Smooth muscle cell (in vitro differentiated cells): ENCODE measurements around the gene MND1. TPM values are rescaled to one million over a fixed set of nuclear protein-coding genes. Genes with fewer than 3 reads are reported as not detected.
"Not testable (repeated sequence)": the region's sequence is repeated elsewhere in the genome, so short reads cannot be mapped to it uniquely, and the experiment has no call there.

Experiments used
- DNase-seq: peaks from one replicate; lab custom pipeline; 2025; ENCODE audit not compliant: unreplicated experiment; lab: John Stamatoyannopoulos, UW
- H2AFZ ChIP-seq: fragments of 200-600 bp; sonication (generic); 2 replicates; pipeline ENCODE4 v1.6.0; 2016; ENCODE audit warnings: antibody characterized with exemption, low read depth, mild to moderate bottlenecking
- H3F3A ChIP-seq: fragments of 200-600 bp; sonication (generic); 2 replicates; pipeline ENCODE4 v1.6.0; 2017; ENCODE audit warnings: antibody characterized with exemption, low read depth
- H3K27ac ChIP-seq: fragments of 200-600 bp; sonication (generic); 2 replicates; pipeline ENCODE4 v1.5.1; 2016; ENCODE audit warnings: low read depth, mild to moderate bottlenecking
- H3K27me3 ChIP-seq: fragments of 200-600 bp; sonication (generic); 2 replicates; pipeline ENCODE4 v1.6.1; 2016; ENCODE audit warnings: low read depth, mild to moderate bottlenecking
- H3K36me3 ChIP-seq: fragments of 200-600 bp; sonication (generic); 2 replicates; pipeline ENCODE4 v1.5.1; 2016; ENCODE audit warnings: low read depth
- H3K4me1 ChIP-seq: fragments of 200-600 bp; sonication (generic); 2 replicates; pipeline ENCODE4 v1.5.1; 2016; ENCODE audit warnings: low read depth
- H3K4me2 ChIP-seq: fragments of 200-600 bp; sonication (generic); 2 replicates; pipeline ENCODE4 v1.6.0; 2016; ENCODE audit warnings: mild to moderate bottlenecking
- H3K4me3 ChIP-seq: fragments of 200-600 bp; sonication (generic); 2 replicates; pipeline ENCODE4 v1.5.1; 2016; ENCODE audit warnings: mild to moderate bottlenecking
- H3K79me2 ChIP-seq: fragments of 200-600 bp; sonication (generic); 2 replicates; pipeline ENCODE4 v1.6.0; 2016; ENCODE audit warnings: low read depth, mild to moderate bottlenecking
- H3K9ac ChIP-seq: fragments of 200-600 bp; sonication (generic); 2 replicates; pipeline ENCODE4 v1.6.0; 2016; ENCODE audit warnings: low read depth
- H3K9me3 ChIP-seq: fragments of 200-600 bp; sonication (generic); replicated peaks from 2 replicates; pipeline ENCODE4 v1.5.1; 2016; ENCODE audit warnings: low read depth
- H4K20me1 ChIP-seq: fragments of 200-600 bp; sonication (generic); 2 replicates; pipeline ENCODE4 v1.6.0; 2016; ENCODE audit warnings: low read depth
- CTCF ChIP-seq: fragments of 200-600 bp; sonication (generic); IDR thresholded peaks from 2 replicates; pipeline ENCODE4 v1.5.1; 2017; ENCODE audit warnings: borderline replicate concordance, mild to moderate bottlenecking, antibody characterized with exemption; ENCODE audit not compliant: insufficient read depth, poor library complexity, severe bottlenecking
- WGBS: methylation state at CpG from one replicate; pipeline ENCODE4 v1.1.7; 2016; ENCODE audit warnings: low lambda C conversion rate; 5-methylcytosine and 5-hydroxymethylcytosine counted together
- polyA plus RNA-seq: library from polyadenylated mRNA; unstranded; fragments of >200 nt; fragmentation: Nextera tagmentation; extraction: Ambion mirVana; gene quantifications from 2 replicates; pipeline ENCODE4 v1.2.1, GENCODE V29; 2016
- total RNA-seq: library from RNA; depleted of rRNA; stranded (reverse); fragments of >200 nt; gene quantifications from 2 replicates; pipeline ENCODE4 v1.2.3, GENCODE V29; 2014

The MND1 gene
- total and polyA plus RNA-seq, 2 experiments from 2014 or later: 1.7 to 3.1 TPM

DNA sequence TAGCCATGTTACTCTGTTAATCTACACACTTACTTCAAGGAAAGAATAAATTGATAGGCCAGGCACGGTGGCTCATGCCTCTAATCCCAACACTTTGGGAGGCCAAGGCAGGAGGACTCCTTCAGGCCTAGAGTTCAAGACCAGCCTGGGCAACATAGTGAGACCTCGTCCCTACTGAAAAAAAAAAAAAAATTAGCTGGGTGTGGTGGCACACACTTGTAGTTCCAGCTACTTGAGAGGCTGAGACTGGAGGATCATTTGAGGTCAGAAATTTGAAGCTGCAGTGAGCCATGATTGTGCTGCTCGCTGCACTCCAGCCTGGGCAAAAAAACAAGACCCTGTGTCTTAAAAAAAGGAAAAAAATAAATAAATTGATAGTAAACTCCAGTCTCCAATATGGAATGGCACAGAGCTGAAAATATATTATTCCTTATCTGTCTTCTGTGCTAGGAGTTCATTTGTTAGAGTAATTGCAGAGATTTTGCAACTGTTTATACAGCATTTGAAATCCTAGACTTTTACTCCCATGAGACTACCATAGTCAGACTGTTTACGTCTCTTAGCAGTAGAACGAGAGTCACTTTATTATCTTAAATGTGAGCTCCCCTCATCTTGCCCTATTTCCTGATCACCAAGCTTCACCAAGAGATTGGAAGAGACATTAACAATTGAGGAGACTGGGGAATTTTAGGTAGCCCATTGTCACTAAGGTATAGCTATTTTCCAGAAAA, 102.9 kb downstream of the MND1 start:
- no peak for TF ChIP-seq CTCF
- no peak overlapping the region for H3K9ac ChIP-seq
- no peaks in the 10 kb centered on the region for H3K36me3 ChIP-seq
- H3K4me1 ChIP-seq: peaks cover 3% of the 10 kb centered on the region
- H3K27ac ChIP-seq: peak overlapping the region; percentile 47
- H3K4me2 ChIP-seq: peak overlapping the region; percentile 79
- H3K4me3 ChIP-seq: peak overlapping the region; percentile 29
- H3K9me3 ChIP-seq: no peaks in the 10 kb centered on the region
- no peaks in the 10 kb centered on the region for H4K20me1 ChIP-seq
- H3K79me2 ChIP-seq: no peaks in the 10 kb centered on the region
- DNase-seq: no peak
- peaks cover 7% of the 10 kb centered on the region for H3F3A ChIP-seq
- H2AFZ ChIP-seq: peak overlapping the region; percentile 44
- H3K27me3 ChIP-seq: no peaks in the 10 kb centered on the region
- 67% methylated on average over 5 of the region's 5 CpGs for WGBS

GRCh38 chr4:153448003-153448731, 103.7 kb downstream of the MND1 start:
- Histone ChIP-seq H3K36me3 (no peaks in the 10 kb centered on the region), H3K27ac (peak overlapping the region; percentile 47), H3K9me3 (no peaks in the 10 kb centered on the region), H3K79me2 (no peaks in the 10 kb centered on the region), H3K4me2 (peak overlapping the region; percentile 79), H3F3A (peaks cover 7% of the 10 kb centered on the region), H2AFZ (peak overlapping the region; percentile 44), H3K9ac (no peak overlapping the region), H3K27me3 (no peaks in the 10 kb centered on the region), H3K4me1 (peaks cover 3% of the 10 kb centered on the region), H4K20me1 (no peaks in the 10 kb centered on the region), H3K4me3 (peak overlapping the region; percentile 29)
- DNase-seq: no peak
- 39% methylated on average over 10 of the region's 10 CpGs for WGBS
- no peak for TF ChIP-seq CTCF

DNA sequence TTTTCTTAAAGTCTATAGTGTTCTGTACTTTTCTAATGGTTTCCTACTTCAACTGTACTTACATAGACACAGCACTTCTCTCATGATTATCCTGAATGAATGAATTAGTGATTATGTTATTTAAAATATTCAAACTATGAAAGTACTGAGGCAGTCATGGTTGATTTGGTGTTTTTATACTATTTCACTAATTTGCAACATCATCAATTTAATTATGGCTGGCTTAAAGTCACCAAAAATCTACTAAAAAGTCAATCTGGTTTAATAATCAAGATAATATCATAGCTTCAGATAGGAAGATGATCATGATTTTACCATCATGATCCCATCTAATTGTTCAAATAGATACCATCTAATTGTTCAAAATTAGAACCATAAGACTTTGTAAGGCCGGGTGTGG, 104.8 kb downstream of the MND1 start:
- Histone ChIP-seq H3K4me2 (no peak overlapping the region), H4K20me1 (no peaks in the 10 kb centered on the region), H3F3A (peaks cover 7% of the 10 kb centered on the region), H3K36me3 (no peaks in the 10 kb centered on the region), H3K4me1 (peaks cover 3% of the 10 kb centered on the region), H3K9ac (no peak overlapping the region), H2AFZ (no peak overlapping the region), H3K79me2 (no peaks in the 10 kb centered on the region), H3K4me3 (no peak overlapping the region), H3K27me3 (no peaks in the 10 kb centered on the region), H3K9me3 (no peaks in the 10 kb centered on the region), H3K27ac (no peak overlapping the region)
- WGBS: 97% methylated on average over 1 of the region's 1 CpG
- no peak for TF ChIP-seq CTCF
- no peak for DNase-seq

GRCh38 chr4:153450544-153450917, 106.0 kb downstream of the MND1 start:
- WGBS: 97% methylated on average over 5 of the region's 5 CpGs

GRCh38 chr4:153451145-153451544, 106.7 kb downstream of the MND1 start:
- DNase-seq, H3K4me1 ChIP-seq, H3K4me2 ChIP-seq, H3K27ac ChIP-seq, H3K9me3 ChIP-seq, H3K36me3 ChIP-seq, H3K79me2 ChIP-seq, H3K9ac ChIP-seq, H4K20me1 ChIP-seq, H3K27me3 ChIP-seq, H2AFZ ChIP-seq, H3F3A ChIP-seq, H3K4me3 ChIP-seq: not testable (repeated sequence)
- WGBS: 66% methylated on average over 13 of the region's 13 CpGs

More at GRCh38 chr4:153450544-153450917, 106.0 kb downstream of the MND1 start:
- H3F3A ChIP-seq: peaks cover 7% of the 10 kb centered on the region
- H4K20me1 ChIP-seq: no peaks in the 10 kb centered on the region
- peaks cover 3% of the 10 kb centered on the region for H3K4me1 ChIP-seq
- H3K9ac ChIP-seq: no peak overlapping the region
- no peaks in the 10 kb centered on the region for H3K36me3 ChIP-seq
- H3K4me2 ChIP-seq: no peak overlapping the region
- H2AFZ ChIP-seq: no peak overlapping the region
- no peaks in the 10 kb centered on the region for H3K9me3 ChIP-seq
- no peak for DNase-seq
- TF ChIP-seq CTCF: no peak
- no peak overlapping the region for H3K4me3 ChIP-seq
- H3K27me3 ChIP-seq: no peaks in the 10 kb centered on the region
- H3K79me2 ChIP-seq: no peaks in the 10 kb centered on the region
- no peak overlapping the region for H3K27ac ChIP-seq
